Stimulated activated effector memory CD8-positive, alpha-beta T cell treated with anti-CD3 and anti-CD28 coated beads, Interleukin-12 subunit alpha, Interleukin-12 subunit beta, amount 100 ng/mL, for 72 hours (primary cell): ENCODE data around the gene WDR19.

Source experiments
- ATAC-seq: fragments of 150-1000 bp; cut with Tn5 transposase; 2 replicates; pipeline ENCODE4 v1.10.0; 2021
- DNase-seq, 2 donors: peaks; one replicate each; pipeline ENCODE4 v3.0.0; 2021 to 2022; ENCODE audit warnings: low spot score in 2 of 2
- H3K27ac Mint-ChIP-seq: one replicate; pipeline ENCODE4 v1.8.0; 2022; ENCODE audit warnings: mild to moderate bottlenecking, mixed read lengths
- H3K36me3 Mint-ChIP-seq: one replicate; pipeline ENCODE4 v1.8.0; 2022; ENCODE audit warnings: mild to moderate bottlenecking, mixed read lengths
- H3K4me1 Mint-ChIP-seq: one replicate; pipeline ENCODE4 v1.8.0; 2022; ENCODE audit warnings: mixed read lengths
- H3K4me3 Mint-ChIP-seq: one replicate; pipeline ENCODE4 v1.8.0; 2022; ENCODE audit warnings: mild to moderate bottlenecking, mixed read lengths
- H3K9me3 Mint-ChIP-seq: one replicate; pipeline ENCODE4 v1.8.0; 2022; ENCODE audit warnings: mixed read lengths

Gene WDR19

GRCh38 chr4:39304651-39305050 lies 122.3 kb downstream of the WDR19 start:
- ATAC-seq (no peak), DNase-seq (no peak)
- Mint-ChIP-seq H3K9me3 (no peaks in the 10 kb centered on the region), H3K4me1 (no peaks in the 10 kb centered on the region), H3K27ac (no peak overlapping the region), H3K4me3 (no peak overlapping the region), H3K36me3 (peaks cover 100% of the 10 kb centered on the region)

- no peak for DNase-seq
- H3K9me3 Mint-ChIP-seq, result no peaks in the 10 kb centered on the region
- H3K27ac Mint-ChIP-seq, result peak overlapping the region; percentile 75
- no peak overlapping the region for H3K4me3 Mint-ChIP-seq
- H3K4me1 Mint-ChIP-seq, result no peaks in the 10 kb centered on the region
- ATAC-seq, result no peak
- peaks cover 100% of the 10 kb centered on the region for H3K36me3 Mint-ChIP-seq
These were observed 123.8 kb downstream of the WDR19 start for GRCh38 chr4:39305912-39306677.

DNA sequence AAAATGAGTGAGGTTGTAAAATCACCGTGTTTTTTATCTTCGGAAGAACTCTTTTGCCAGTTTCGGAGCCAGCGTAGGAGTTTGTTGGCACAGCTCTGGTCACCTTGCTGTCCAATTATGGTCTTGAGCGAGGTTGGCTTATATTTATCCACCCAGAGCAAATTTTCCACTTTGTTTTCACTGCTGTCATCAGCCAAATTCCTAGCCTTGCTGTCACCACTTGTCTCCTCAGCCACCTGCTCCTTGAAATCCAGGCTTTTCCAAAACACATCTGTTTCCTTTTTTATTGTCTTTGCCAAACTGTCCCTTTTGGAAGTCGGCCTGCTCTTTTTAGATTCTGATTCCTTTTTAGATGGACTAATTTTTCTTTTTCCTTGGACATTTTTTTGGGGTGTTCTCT lies 126.3 kb downstream of the WDR19 start:
- Mint-ChIP-seq H3K4me3 (no peak overlapping the region), H3K9me3 (no peaks in the 10 kb centered on the region), H3K27ac (peak overlapping the region; percentile 8), H3K36me3 (peaks cover 100% of the 10 kb centered on the region), H3K4me1 (no peaks in the 10 kb centered on the region)
- no peak for ATAC-seq
- DNase-seq, result no peak

DNA sequence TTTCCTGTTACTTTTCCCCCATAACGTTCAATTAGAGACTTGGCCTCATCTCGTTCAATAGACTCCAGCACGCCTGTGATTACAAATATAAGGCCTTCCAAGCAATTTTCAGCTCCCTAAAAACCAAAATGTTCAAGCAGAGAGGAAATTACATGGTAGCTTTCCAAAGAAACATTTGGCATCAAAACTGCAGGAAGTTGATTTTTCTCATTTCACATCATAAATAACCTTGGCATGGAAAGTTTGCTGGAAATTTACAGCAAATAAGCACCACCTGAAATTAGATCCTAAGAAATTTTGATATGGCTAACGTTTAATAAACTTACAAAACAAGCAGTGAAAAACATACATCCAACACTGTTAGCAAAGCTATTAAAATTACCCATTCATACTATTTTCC lies 130.5 kb downstream of the WDR19 start:
- ATAC-seq (no peak), DNase-seq (no peak)
- no peaks in the 10 kb centered on the region for H3K9me3 Mint-ChIP-seq
- no peak overlapping the region for H3K27ac Mint-ChIP-seq
- H3K4me1 Mint-ChIP-seq, result no peaks in the 10 kb centered on the region
- H3K4me3 Mint-ChIP-seq, result no peak overlapping the region
- H3K36me3 Mint-ChIP-seq, result peaks cover 59% of the 10 kb centered on the region

DNA sequence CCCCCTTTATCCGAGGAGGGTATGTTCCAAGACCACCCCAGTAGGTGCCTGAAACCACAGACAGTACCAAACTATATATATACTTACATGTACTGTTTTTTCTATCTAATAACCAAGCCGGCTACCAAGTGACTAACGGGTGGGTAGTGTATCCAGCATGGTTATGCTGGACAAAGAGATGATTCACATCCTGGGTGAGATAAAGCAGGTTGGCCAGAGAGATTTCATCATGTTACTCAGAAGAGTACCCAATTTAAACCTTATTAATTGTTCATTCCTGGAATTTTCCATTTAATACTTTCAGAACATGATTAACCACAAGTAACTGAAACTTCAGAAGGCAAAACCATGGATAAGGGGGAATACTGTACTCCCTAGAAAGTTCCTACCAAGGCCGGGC lies 137.3 kb downstream of the WDR19 start:
- H3K36me3 Mint-ChIP-seq, result no peaks in the 10 kb centered on the region
- ATAC-seq (no peak), DNase-seq (no peak)
- no peak overlapping the region for H3K4me3 Mint-ChIP-seq
- H3K4me1 Mint-ChIP-seq, result no peaks in the 10 kb centered on the region
- H3K9me3 Mint-ChIP-seq, result no peaks in the 10 kb centered on the region
- no peak overlapping the region for H3K27ac Mint-ChIP-seq

GRCh38 chr4:39320381-39321115 lies 138.2 kb downstream of the WDR19 start:
- no peaks in the 10 kb centered on the region for H3K9me3 Mint-ChIP-seq
- no peak overlapping the region for H3K4me3 Mint-ChIP-seq
- H3K4me1 Mint-ChIP-seq, result no peaks in the 10 kb centered on the region
- no peak overlapping the region for H3K27ac Mint-ChIP-seq
- no peaks in the 10 kb centered on the region for H3K36me3 Mint-ChIP-seq
- no peak for DNase-seq
- ATAC-seq, result no peak

- no peak for ATAC-seq
- Mint-ChIP-seq H3K4me1 (peaks cover 8% of the 10 kb centered on the region), H3K27ac (peak overlapping the region; percentile 52), H3K9me3 (no peaks in the 10 kb centered on the region), H3K4me3 (no peak overlapping the region), H3K36me3 (no peaks in the 10 kb centered on the region)
- DNase-seq, result no peak
These were observed 141.5 kb downstream of the WDR19 start for GRCh38 chr4:39323821-39324220.

DNA sequence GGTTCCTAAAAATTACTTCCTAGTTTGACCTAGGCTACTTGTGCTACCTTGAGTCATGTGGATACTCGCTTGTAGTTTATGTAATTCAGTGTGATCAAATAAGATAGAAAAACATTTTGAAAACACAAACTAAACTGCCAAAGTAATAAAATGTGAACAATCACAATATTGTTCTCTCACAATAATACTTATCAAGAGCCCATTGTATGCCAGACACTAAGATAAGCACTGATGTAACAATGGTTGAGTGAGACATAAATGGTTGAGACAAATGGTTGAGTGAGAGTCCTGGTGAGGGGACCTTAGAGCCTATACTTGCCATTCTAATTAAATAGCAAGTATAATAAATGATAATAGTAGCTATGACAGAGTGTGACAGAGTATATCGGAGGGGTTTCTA lies 142.1 kb downstream of the WDR19 start:
- Mint-ChIP-seq H3K4me3 (no peak overlapping the region), H3K4me1 (peaks cover 9% of the 10 kb centered on the region), H3K36me3 (no peaks in the 10 kb centered on the region), H3K27ac (peak overlapping the region; percentile 52), H3K9me3 (no peaks in the 10 kb centered on the region)
- no peak for ATAC-seq
- DNase-seq, result no peak

- ATAC-seq, result no peak
These were observed 142.7 kb downstream of the WDR19 start for GRCh38 chr4:39324897-39325613.

GRCh38 chr4:39326468-39326977 lies 144.2 kb downstream of the WDR19 start:
- H3K9me3 Mint-ChIP-seq, result no peaks in the 10 kb centered on the region
- no peaks in the 10 kb centered on the region for H3K36me3 Mint-ChIP-seq
- DNase-seq (no peak), ATAC-seq (no peak)
- H3K4me1 Mint-ChIP-seq, result peaks cover 9% of the 10 kb centered on the region
- H3K27ac Mint-ChIP-seq, result no peak overlapping the region
- no peak overlapping the region for H3K4me3 Mint-ChIP-seq

More at GRCh38 chr4:39324897-39325613, 142.7 kb downstream of the WDR19 start:
- Mint-ChIP-seq H3K4me1 (peaks cover 9% of the 10 kb centered on the region), H3K36me3 (no peaks in the 10 kb centered on the region), H3K27ac (peak overlapping the region; percentile 2), H3K4me3 (no peak overlapping the region), H3K9me3 (no peaks in the 10 kb centered on the region)
- DNase-seq, result no peak

DNA sequence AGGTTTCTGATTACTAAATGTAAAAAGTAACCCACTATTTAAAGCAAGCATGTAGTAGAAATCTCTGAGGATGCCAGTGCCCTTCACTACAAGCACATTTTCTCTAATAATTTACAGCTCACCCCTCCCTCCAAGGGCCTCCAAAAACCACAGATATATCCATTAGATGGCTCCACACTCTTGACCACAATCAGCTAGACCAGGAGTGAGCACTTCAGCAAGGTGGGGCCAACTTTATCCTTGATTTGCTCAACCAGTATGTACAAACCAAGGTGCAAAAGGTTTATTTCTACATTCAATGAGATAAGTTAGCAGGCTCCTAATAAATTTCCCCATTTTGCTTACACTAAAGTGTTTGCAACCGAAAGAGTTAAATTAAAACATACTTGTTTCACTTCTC lies 148.0 kb downstream of the WDR19 start:
- Mint-ChIP-seq H3K4me1 (peaks cover 14% of the 10 kb centered on the region), H3K36me3 (peaks cover 5% of the 10 kb centered on the region), H3K9me3 (no peaks in the 10 kb centered on the region), H3K4me3 (no peak overlapping the region), H3K27ac (no peak overlapping the region)
- DNase-seq (no peak), ATAC-seq (no peak)

- Mint-ChIP-seq H3K36me3 (peaks cover 10% of the 10 kb centered on the region), H3K4me1 (peaks cover 19% of the 10 kb centered on the region), H3K9me3 (no peaks in the 10 kb centered on the region), H3K27ac (no peak overlapping the region), H3K4me3 (no peak overlapping the region)
- DNase-seq, result no peak
- ATAC-seq, result no peak
These were observed 148.9 kb downstream of the WDR19 start for GRCh38 chr4:39331191-39331590.
